Lower lobe of right lung (tissue), 2 donors: ENCODE measurements around the gene GNA12. TPM values are rescaled to one million over a fixed set of nuclear protein-coding genes. Genes with fewer than 3 reads are reported as not detected.

Source experiments
- ATAC-seq, 2 donors: fragments of 200-7000 bp; cut with Tn5 transposase; one replicate each; pipeline ENCODE4 v1.9.1; 2020 to 2022; ENCODE audit warnings: mild to moderate bottlenecking in 2 of 2, moderate library complexity in 2 of 2
- DNase-seq: peaks from one replicate; pipeline ENCODE4 v3.0.0-alpha.2; 2020
- H3K27ac ChIP-seq: fragments of 200-600 bp; one replicate; pipeline ENCODE4 v1.8.0; 2022
- H3K27me3 ChIP-seq: fragments of 200-600 bp; one replicate; pipeline ENCODE4 v1.8.0; 2022; ENCODE audit warnings: low read depth
- H3K36me3 ChIP-seq: fragments of 200-600 bp; one replicate; pipeline ENCODE4 v1.8.0; 2022; ENCODE audit warnings: mild to moderate bottlenecking
- H3K4me1 ChIP-seq: fragments of 200-600 bp; one replicate; pipeline ENCODE4 v1.8.0; 2022
- H3K4me3 ChIP-seq: fragments of 200-600 bp; one replicate; pipeline ENCODE4 v1.8.0; 2022; ENCODE audit warnings: mild to moderate bottlenecking
- H3K9me3 ChIP-seq: fragments of 200-600 bp; one replicate; pipeline ENCODE4 v1.8.0; 2022
- intact Hi-C: fragments of 100-400 bp; cut with DNase I; formaldehyde crosslinking; loops from one replicate; pipeline ENCODE4 v1.11.0; 2022
- total RNA-seq: library from RNA; stranded (reverse); fragmentation: NEBNext Ultra II Directional; extraction: Animal tissue kit (Norgen Biotek cat#: 25700); gene quantifications from one replicate; pipeline ENCODE4 v1.2.1, GENCODE V29; 2021
- TF ChIP-seq, protein P1 (sequence below): fragments of 200-600 bp; IDR thresholded peaks from one replicate; pipeline ENCODE4 v1.8.0; 2022; ENCODE audit warnings: antibody characterized with exemption, mild to moderate bottlenecking
- donor health status: DM: no; HTN: yes; CAD: no; lungs with severe emphysema.

The GNA12 gene
- total RNA-seq, 1 donor from 2014 or later: 41.6 TPM

- H3K27me3 ChIP-seq: no peaks in the 10 kb centered on the region
- no peaks in the 10 kb centered on the region for H3K9me3 ChIP-seq
- no peak overlapping the region for H3K4me3 ChIP-seq
- no peak for ATAC-seq
- DNase-seq: no peak
- H3K36me3 ChIP-seq: no peaks in the 10 kb centered on the region
- TF ChIP-seq, protein P1, sequence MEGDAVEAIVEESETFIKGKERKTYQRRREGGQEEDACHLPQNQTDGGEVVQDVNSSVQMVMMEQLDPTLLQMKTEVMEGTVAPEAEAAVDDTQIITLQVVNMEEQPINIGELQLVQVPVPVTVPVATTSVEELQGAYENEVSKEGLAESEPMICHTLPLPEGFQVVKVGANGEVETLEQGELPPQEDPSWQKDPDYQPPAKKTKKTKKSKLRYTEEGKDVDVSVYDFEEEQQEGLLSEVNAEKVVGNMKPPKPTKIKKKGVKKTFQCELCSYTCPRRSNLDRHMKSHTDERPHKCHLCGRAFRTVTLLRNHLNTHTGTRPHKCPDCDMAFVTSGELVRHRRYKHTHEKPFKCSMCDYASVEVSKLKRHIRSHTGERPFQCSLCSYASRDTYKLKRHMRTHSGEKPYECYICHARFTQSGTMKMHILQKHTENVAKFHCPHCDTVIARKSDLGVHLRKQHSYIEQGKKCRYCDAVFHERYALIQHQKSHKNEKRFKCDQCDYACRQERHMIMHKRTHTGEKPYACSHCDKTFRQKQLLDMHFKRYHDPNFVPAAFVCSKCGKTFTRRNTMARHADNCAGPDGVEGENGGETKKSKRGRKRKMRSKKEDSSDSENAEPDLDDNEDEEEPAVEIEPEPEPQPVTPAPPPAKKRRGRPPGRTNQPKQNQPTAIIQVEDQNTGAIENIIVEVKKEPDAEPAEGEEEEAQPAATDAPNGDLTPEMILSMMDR: no peak
- intact Hi-C loops: no loop called here
- peaks cover 41% of the 10 kb centered on the region for H3K4me1 ChIP-seq
- H3K27ac ChIP-seq: no peak overlapping the region
Observed at GRCh38 chr7:2764621-2765020, 79.5 kb downstream of the GNA12 start.

DNA sequence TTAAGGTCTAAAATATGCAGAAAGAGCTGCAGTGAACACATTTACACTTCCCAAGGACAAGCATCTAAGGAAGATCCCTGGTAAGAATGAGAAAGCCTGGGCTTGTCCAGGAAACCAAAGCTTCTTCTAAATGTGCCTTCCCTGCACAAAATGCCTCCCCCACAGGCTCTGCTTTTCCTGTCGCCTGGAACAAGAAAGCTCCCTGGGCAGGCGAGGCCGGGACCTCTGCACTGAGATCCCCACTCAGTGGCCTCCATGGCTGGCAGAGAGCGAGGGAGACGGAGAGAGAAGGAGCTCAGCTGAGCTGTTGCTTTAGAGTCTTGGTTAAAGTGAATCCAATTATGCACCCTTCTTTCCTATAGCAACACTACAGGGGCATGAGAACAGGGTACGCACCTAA lies 80.5 kb downstream of the GNA12 start:
- H3K4me3 ChIP-seq: no peak overlapping the region

DNA sequence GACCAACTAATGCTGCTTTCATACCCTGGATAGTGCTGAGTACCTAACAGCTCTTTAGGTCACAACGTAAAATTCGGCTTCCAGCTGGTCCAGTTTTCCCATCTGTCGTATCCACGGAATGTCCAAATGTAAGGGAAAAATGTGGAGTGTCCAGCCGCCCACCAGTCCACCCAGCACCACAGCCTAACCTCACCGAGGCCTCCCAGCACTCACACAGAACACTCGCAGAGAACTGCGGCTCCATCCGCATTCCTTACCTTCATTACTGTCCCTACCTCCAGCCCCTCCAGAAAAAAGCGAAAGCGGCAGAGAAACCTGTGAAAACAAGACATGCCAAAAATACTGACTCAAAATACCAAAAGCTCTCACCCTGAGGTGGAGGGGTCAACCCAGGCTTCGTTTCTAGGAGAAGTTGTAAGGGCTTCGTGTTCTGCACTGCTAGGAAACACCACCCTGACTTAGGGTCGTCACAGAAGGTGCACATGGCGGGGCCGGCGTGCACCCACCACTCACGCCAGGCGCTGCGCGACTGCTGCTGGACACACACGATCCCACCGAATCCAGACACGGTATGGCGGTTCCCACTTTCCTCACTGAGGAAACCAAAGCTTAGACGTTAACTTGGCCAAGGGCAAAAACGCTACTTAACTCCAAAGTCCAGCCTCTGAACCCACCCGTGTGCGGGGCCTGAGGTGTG lies 82.2 kb downstream of the GNA12 start:
- no peak for ATAC-seq
- H3K4me3 ChIP-seq: no peak overlapping the region
- no peaks in the 10 kb centered on the region for H3K27me3 ChIP-seq
- TF ChIP-seq, protein P1: no peak
- DNase-seq: no peak
- no peaks in the 10 kb centered on the region for H3K9me3 ChIP-seq
- H3K4me1 ChIP-seq: peaks cover 66% of the 10 kb centered on the region
- H3K27ac ChIP-seq: peak overlapping the region; percentile 90
- intact Hi-C loops: no loop called here
- H3K36me3 ChIP-seq: no peaks in the 10 kb centered on the region

More for the DNA sequence above, 80.5 kb downstream of the GNA12 start:
- Histone ChIP-seq H3K36me3 (no peaks in the 10 kb centered on the region), H3K27me3 (no peaks in the 10 kb centered on the region), H3K27ac (peak overlapping the region; percentile 90), H3K4me1 (peaks cover 51% of the 10 kb centered on the region), H3K9me3 (no peaks in the 10 kb centered on the region)
- intact Hi-C loops: no loop called here
- TF ChIP-seq, protein P1: no peak
- DNase-seq (no peak), ATAC-seq (no peak)

GRCh38 chr7:2761131-2761624 lies 82.9 kb downstream of the GNA12 start:
- no peak for ATAC-seq
- peaks cover 66% of the 10 kb centered on the region for H3K4me1 ChIP-seq

DNA sequence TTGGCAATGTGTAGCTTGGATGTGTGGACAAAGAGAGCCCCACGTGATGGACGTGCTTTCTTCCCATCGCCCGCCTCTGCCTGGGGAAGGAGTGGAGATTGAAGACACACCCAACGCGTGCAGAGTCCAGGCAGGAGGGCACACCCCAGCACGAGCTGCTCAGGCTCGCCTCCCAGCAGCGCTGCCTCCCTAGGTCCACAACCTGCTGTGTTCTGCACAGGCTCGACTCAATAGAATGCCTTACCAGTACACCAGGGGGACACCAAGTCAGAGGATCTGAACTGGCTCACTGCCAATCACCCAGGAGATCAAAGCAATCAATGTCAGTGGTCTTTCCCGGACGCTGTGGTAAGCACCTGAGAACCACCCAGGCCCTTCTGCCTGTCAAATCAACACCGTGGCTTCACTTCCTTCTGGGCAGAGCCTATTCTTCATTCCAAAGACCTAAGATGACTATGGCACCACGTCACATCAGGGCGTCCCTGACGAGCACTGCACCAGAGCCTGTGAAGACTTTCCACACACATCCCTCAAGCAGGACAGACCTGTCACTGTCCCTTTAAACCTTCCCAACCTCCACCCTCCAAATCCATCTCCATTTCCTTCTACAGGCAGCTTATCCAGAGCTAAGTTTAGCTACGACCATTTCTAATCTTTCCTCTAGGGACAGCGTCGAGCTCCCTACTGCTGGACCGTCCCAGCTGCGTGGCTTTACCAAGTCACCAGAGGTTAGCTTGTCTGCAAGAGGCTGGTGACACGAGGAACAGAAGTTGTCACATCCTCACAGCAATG lies 83.8 kb downstream of the GNA12 start:
- Histone ChIP-seq H3K4me1 (peaks cover 66% of the 10 kb centered on the region), H3K27ac (peak overlapping the region; percentile 34), H3K9me3 (no peaks in the 10 kb centered on the region), H3K27me3 (no peaks in the 10 kb centered on the region), H3K36me3 (no peaks in the 10 kb centered on the region), H3K4me3 (no peak overlapping the region)
- ATAC-seq (peak; percentile 26 to 52), DNase-seq (peak; percentile 72)
- intact Hi-C loops: no loop called here
- TF ChIP-seq, protein P1: peak; percentile 36

More at GRCh38 chr7:2761131-2761624, 82.9 kb downstream of the GNA12 start:
- H3K27ac ChIP-seq: peak overlapping the region; percentile 34
- intact Hi-C loops: no loop called here
- H3K27me3 ChIP-seq: no peaks in the 10 kb centered on the region
- no peak overlapping the region for H3K4me3 ChIP-seq
- H3K36me3 ChIP-seq: no peaks in the 10 kb centered on the region
- TF ChIP-seq, protein P1: no peak
- no peak for DNase-seq
- no peaks in the 10 kb centered on the region for H3K9me3 ChIP-seq
